Ascending aorta (tissue), 2 donors: ENCODE results near the gene ABTB2. TPM values are rescaled to one million over a fixed set of nuclear protein-coding genes. Genes with fewer than 3 reads are reported as not detected.

ENCODE experiments used
- DNase-seq, 2 donors: peaks; one replicate each; pipeline ENCODE4 v3.0.0-alpha.2; 2019; ENCODE audit warnings: low spot score in 2 of 2
- H3K27ac ChIP-seq, 2 donors: fragments of 200-600 bp; sonication (generic); one replicate each; pipeline ENCODE4 v1.5.1; 2016 to 2017; ENCODE audit warnings: mild to moderate bottlenecking in 1 of 2
- H3K27me3 ChIP-seq: fragments of 200-600 bp; sonication (generic); one replicate; pipeline ENCODE4 v1.5.1; 2017
- H3K36me3 ChIP-seq, 2 donors: fragments of 200-600 bp; sonication (generic); one replicate each; pipeline ENCODE4 v1.5.1; 2016
- H3K4me1 ChIP-seq, 2 donors: fragments of 200-600 bp; sonication (generic); one replicate each; pipeline ENCODE4 v1.5.1; 2016 to 2017; ENCODE audit warnings: mild to moderate bottlenecking in 1 of 2
- H3K4me3 ChIP-seq, 2 donors: fragments of 200-600 bp; sonication (generic); one replicate each; pipeline ENCODE4 v1.5.1; 2016 to 2017; ENCODE audit warnings: mild to moderate bottlenecking in 1 of 2
- H3K9me3 ChIP-seq, 2 donors: fragments of 200-600 bp; sonication (generic); one replicate each; pipeline ENCODE4 v1.5.1; 2016
- CTCF ChIP-seq, 3 experiments: fragments of 200-600 bp in 2 of 3; fragments of 450-650 bp in 1 of 3; sonication (generic) in 2 of 3; IDR thresholded peaks; one replicate each; pipeline ENCODE4 v1.5.1; 2016 to 2019; ENCODE audit warnings: antibody characterized with exemption in 3 of 3, mild to moderate bottlenecking in 1 of 3, moderate library complexity in 1 of 3
- intact Hi-C: fragments of 100-400 bp; cut with DNase I; formaldehyde crosslinking; loops from one replicate; pipeline ENCODE4 v1.15.1; 2023
- total RNA-seq: library from RNA; depleted of rRNA; stranded (reverse); fragments of >200 nt; gene quantifications from one replicate; pipeline ENCODE4 v1.1.0, GENCODE V29; 2016

Gene ABTB2
- total RNA-seq, 1 donor from 2014 or later = 7.9 TPM

GRCh38 chr11:34197256-34197655 lies 160.6 kb downstream of the ABTB2 start:
- no peak overlapping the region for H3K27ac ChIP-seq
- no peaks in the 10 kb centered on the region for H3K27me3 ChIP-seq
- peaks cover 0 to 4% of the 10 kb centered on the region in 2 donors for H3K36me3 ChIP-seq
- H3K9me3 ChIP-seq = no peaks in the 10 kb centered on the region
- peaks cover 0 to 23% of the 10 kb centered on the region in 2 donors for H3K4me1 ChIP-seq
- intact Hi-C loops = no loop called here
- DNase-seq = no peak
- H3K4me3 ChIP-seq = no peak overlapping the region
- TF ChIP-seq CTCF (IDR thresholded peaks at IDR 0.05) = no peak

- Histone ChIP-seq H3K27me3 (no peaks in the 10 kb centered on the region), H3K4me1 (peaks cover 0 to 30% of the 10 kb centered on the region in 2 donors), H3K4me3 (no peak overlapping the region), H3K9me3 (no peaks in the 10 kb centered on the region), H3K27ac (peak overlapping the region; percentile 85 to 86), H3K36me3 (peaks cover 0 to 4% of the 10 kb centered on the region in 2 donors)
- intact Hi-C loops = loop anchor here (5.0 kb wide), 3 partner anchors 58 to 113 kb away; no protein-coding TSS in a partner anchor
- no peak for TF ChIP-seq CTCF (IDR thresholded peaks at IDR 0.05)
- DNase-seq = no peak
These were observed 163.1 kb downstream of the ABTB2 start for GRCh38 chr11:34194576-34195335.

DNA sequence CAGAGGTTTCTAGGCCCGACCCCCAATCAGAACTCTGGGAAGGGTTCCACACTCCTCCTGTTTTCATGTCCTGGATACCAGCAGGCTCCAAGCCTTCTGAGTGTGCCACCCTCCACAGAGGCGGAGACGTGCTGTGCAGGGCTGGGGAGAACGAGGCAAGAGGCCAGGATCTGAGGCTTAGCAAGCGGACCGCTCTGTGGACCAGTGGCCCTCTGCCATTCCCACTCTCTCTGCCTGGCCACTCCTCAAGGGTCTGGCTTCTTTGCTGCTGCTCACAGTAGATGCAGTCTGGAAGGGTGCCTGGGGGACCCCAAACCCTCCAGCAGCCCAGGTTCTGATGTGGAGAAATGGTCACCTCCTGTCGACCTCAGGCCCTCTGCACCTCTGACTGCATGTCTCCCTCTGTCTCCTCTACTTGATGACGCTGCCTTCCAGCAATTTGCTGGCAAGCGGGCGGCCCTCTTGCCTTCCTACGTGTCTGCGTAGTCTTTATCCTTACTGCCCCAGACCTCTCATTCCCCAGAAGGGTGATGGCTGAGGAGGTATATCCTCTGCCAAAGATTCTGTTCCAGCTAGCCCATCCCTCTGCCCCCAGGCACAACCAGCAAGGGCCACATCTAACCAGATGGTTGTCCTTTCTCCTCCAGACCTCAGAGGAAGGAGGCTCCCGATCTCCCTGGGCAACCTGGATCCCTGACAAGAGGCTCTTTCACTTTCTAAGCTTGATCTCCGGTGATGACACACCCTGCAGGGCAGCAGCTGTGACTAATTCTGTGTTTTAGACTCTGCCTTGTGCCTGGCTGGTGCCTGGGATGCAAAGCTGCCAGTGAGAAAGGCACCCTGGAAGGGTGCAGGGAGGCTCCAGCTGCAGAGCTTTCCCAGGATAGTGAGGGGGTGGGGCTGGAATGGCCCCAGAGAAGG lies 165.1 kb downstream of the ABTB2 start:
- Histone ChIP-seq H3K27ac (peak overlapping the region; percentile 85 to 86), H3K4me3 (peak overlapping the region; percentile 6 to 36), H3K4me1 (peaks cover 0 to 30% of the 10 kb centered on the region in 2 donors), H3K27me3 (no peaks in the 10 kb centered on the region), H3K9me3 (no peaks in the 10 kb centered on the region), H3K36me3 (peaks cover 0 to 4% of the 10 kb centered on the region in 2 donors)
- DNase-seq = peak; percentile 60 to 91
- intact Hi-C loops = loop anchor here (1.0 to 5.0 kb wide), 6 partner anchors 18 to 167 kb away; no protein-coding TSS in a partner anchor
- no peak for TF ChIP-seq CTCF (IDR thresholded peaks at IDR 0.05)

DNA sequence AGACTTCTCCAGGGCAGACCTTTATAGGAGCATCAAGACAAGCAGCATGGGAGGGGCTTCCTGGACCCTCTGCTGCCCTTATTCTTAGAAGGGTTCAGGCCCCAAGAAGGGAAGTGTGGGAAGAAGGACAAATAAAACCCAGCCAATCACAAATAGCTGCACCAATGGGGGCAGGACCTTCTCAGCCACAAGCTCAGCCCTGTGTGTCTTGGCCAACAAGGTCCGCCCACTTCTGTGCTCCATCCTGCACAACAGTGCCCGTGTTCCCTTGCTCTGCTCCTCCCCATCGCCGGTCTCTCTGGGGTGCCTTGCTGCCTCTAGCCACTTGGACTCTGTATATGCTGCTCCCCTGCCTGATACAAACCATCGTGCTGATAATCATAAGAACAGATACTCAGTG lies 166.2 kb downstream of the ABTB2 start:
- DNase-seq = no peak
- H3K27me3 ChIP-seq = no peaks in the 10 kb centered on the region
- no peak overlapping the region for H3K4me3 ChIP-seq
- H3K4me1 ChIP-seq = peaks cover 1 to 30% of the 10 kb centered on the region in 2 donors
- H3K36me3 ChIP-seq = no peaks in the 10 kb centered on the region
- no peak for TF ChIP-seq CTCF (IDR thresholded peaks at IDR 0.05)
- H3K27ac ChIP-seq = peak overlapping the region; percentile 85 to 86
- no peaks in the 10 kb centered on the region for H3K9me3 ChIP-seq
- intact Hi-C loops = loop anchor here (5.0 kb wide), 3 partner anchors 61 to 116 kb away; no protein-coding TSS in a partner anchor

GRCh38 chr11:34190192-34191139 lies 167.3 kb downstream of the ABTB2 start:
- no peak overlapping the region for H3K27ac ChIP-seq
- no peak for TF ChIP-seq CTCF (IDR thresholded peaks at IDR 0.05)
- no peak for DNase-seq
- H3K4me1 ChIP-seq = peaks cover 4 to 38% of the 10 kb centered on the region in 2 donors
- H3K9me3 ChIP-seq = no peaks in the 10 kb centered on the region
- intact Hi-C loops = loop anchor here (5.0 kb wide), 3 partner anchors 62 to 117 kb away; no protein-coding TSS in a partner anchor
- no peak overlapping the region for H3K4me3 ChIP-seq
- H3K36me3 ChIP-seq = no peaks in the 10 kb centered on the region
- H3K27me3 ChIP-seq = no peaks in the 10 kb centered on the region
